Liver (tissue), 9 donors: ENCODE results near the gene FADS2. TPM values are rescaled to one million over a fixed set of nuclear protein-coding genes. Genes with fewer than 3 reads are reported as not detected.

Source experiments
- DNase-seq: peaks from one replicate; pipeline ENCODE4 v3.0.0-alpha.2; 2017; ENCODE audit warnings: low spot score
- H3K27ac ChIP-seq, 2 donors: one replicate each; pipeline ENCODE4 v1.7.0; 2013; ENCODE audit warnings: inconsistent platforms in 2 of 2, low read length in 2 of 2, control low read depth in 1 of 2, low read depth in 1 of 2, mild to moderate bottlenecking in 1 of 2
- H3K27me3 ChIP-seq, 4 donors: one replicate each; pipeline versions ENCODE4 v1.6.1 to v1.7.0; 2013; ENCODE audit warnings: low read length in 3 of 4, inconsistent platforms in 1 of 4, mild to moderate bottlenecking in 1 of 4, moderate library complexity in 1 of 4; ENCODE audit not compliant: control insufficient read depth in 4 of 4, insufficient read depth in 4 of 4
- H3K36me3 ChIP-seq, 4 donors: one replicate each; pipeline versions ENCODE4 v1.6.1 to v1.7.0; 2013; ENCODE audit warnings: low read length in 3 of 4, mild to moderate bottlenecking in 3 of 4, low read depth in 1 of 4, moderate library complexity in 1 of 4; ENCODE audit not compliant: control insufficient read depth in 4 of 4, insufficient read depth in 3 of 4
- H3K4me1 ChIP-seq, 4 donors: one replicate each; pipeline versions ENCODE4 v1.6.1 to v1.7.0; 2013; ENCODE audit warnings: low read length in 3 of 4, mild to moderate bottlenecking in 3 of 4, moderate library complexity in 1 of 4; ENCODE audit not compliant: control insufficient read depth in 4 of 4, insufficient read depth in 4 of 4
- H3K4me3 ChIP-seq, 3 donors: one replicate each; pipeline versions ENCODE4 v1.6.1 to v1.7.0; 2013; ENCODE audit warnings: low read length in 3 of 3, control low read depth in 1 of 3, low read depth in 1 of 3, mild to moderate bottlenecking in 1 of 3
- H3K9ac ChIP-seq, 2 donors: one replicate each; pipeline ENCODE4 v1.7.0; 2013; ENCODE audit warnings: low read length in 2 of 2, mild to moderate bottlenecking in 2 of 2, moderate library complexity in 2 of 2, control low read depth in 1 of 2, low read depth in 1 of 2
- H3K9me3 ChIP-seq, 4 donors: one replicate each; pipeline versions ENCODE4 v1.6.1 to v1.7.0; 2013; ENCODE audit warnings: low read length in 3 of 4; ENCODE audit not compliant: control insufficient read depth in 4 of 4
- ATF3 ChIP-seq: IDR thresholded peaks from 2 replicates; pipeline ENCODE4 v1.6.1; 2016; ENCODE audit warnings: antibody characterized with exemption
- CTCF ChIP-seq: fragments of 150-350 bp; IDR thresholded peaks from 2 replicates; pipeline ENCODE4 v1.5.1; 2017; ENCODE audit warnings: improper control_type of control experiment, low read depth, low read length; ENCODE audit not compliant: missing input control
- EGR1 ChIP-seq, 2 donors: IDR thresholded peaks; 2 replicates each; pipeline ENCODE4 v1.6.1; 2016 to 2018; ENCODE audit warnings: antibody characterized with exemption in 2 of 2, low read depth in 2 of 2
- FOXA1 ChIP-seq: IDR thresholded peaks from 2 replicates; pipeline ENCODE4 v1.6.1; 2016; ENCODE audit warnings: antibody characterized with exemption
- FOXA2 ChIP-seq: IDR thresholded peaks from 2 replicates; pipeline ENCODE4 v1.6.1; 2016; ENCODE audit warnings: antibody characterized with exemption
- GABPA ChIP-seq, 2 donors: IDR thresholded peaks in 1 of 2; conservative IDR thresholded peaks in 1 of 2; 2 replicates each; pipeline ENCODE4 v1.6.1; 2016; ENCODE audit warnings: antibody characterized with exemption in 2 of 2, mild to moderate bottlenecking in 1 of 2, moderate library complexity in 1 of 2
- HNF4A ChIP-seq, 2 donors: conservative IDR thresholded peaks; 2 replicates each; pipeline ENCODE4 v1.6.1; 2016; ENCODE audit warnings: antibody characterized with exemption in 2 of 2, mild to moderate bottlenecking in 2 of 2
- HNF4G ChIP-seq: IDR thresholded peaks from 2 replicates; pipeline ENCODE4 v1.6.1; 2016; ENCODE audit warnings: antibody characterized with exemption
- JUND ChIP-seq, 2 donors: IDR thresholded peaks; 2 replicates each; pipeline ENCODE4 v1.6.1; 2016; ENCODE audit warnings: antibody characterized with exemption in 2 of 2
- MAX ChIP-seq: IDR thresholded peaks from 2 replicates; pipeline ENCODE4 v1.6.1; 2016; ENCODE audit warnings: antibody characterized with exemption
- NR2F2 ChIP-seq: IDR thresholded peaks from 2 replicates; pipeline ENCODE4 v1.6.1; 2016; ENCODE audit warnings: antibody characterized with exemption
- RAD21 ChIP-seq, 2 donors: IDR thresholded peaks; 2 replicates each; pipeline ENCODE4 v1.6.1; 2016; ENCODE audit warnings: antibody characterized with exemption in 2 of 2, mild to moderate bottlenecking in 2 of 2
- REST ChIP-seq: IDR thresholded peaks from 2 replicates; pipeline ENCODE4 v1.6.1; 2016; ENCODE audit warnings: antibody characterized with exemption, mild to moderate bottlenecking
- RXRA ChIP-seq, 2 donors: IDR thresholded peaks; 2 replicates each; pipeline ENCODE4 v1.6.1; 2017 to 2018; ENCODE audit warnings: antibody characterized with exemption in 2 of 2, mild to moderate bottlenecking in 1 of 2
- SP1 ChIP-seq: IDR thresholded peaks from 2 replicates; pipeline ENCODE4 v1.6.1; 2018; ENCODE audit warnings: antibody characterized with exemption, mild to moderate bottlenecking
- TAF1 ChIP-seq: conservative IDR thresholded peaks from 2 replicates; pipeline ENCODE4 v1.6.1; 2016; ENCODE audit warnings: antibody characterized with exemption, mild to moderate bottlenecking
- YY1 ChIP-seq: IDR thresholded peaks from 2 replicates; pipeline ENCODE4 v1.6.1; 2016; ENCODE audit warnings: antibody characterized with exemption, mild to moderate bottlenecking
- ZBTB33 ChIP-seq: IDR thresholded peaks from 2 replicates; pipeline ENCODE4 v1.6.1; 2016; ENCODE audit warnings: antibody characterized with exemption
- WGBS: extraction: QIAGEN DNeasy Blood & Tissue Kit; methylation state at CpG from one replicate; pipeline ENCODE4 v1.1.7; 2013; 5-methylcytosine and 5-hydroxymethylcytosine counted together
- polyA plus RNA-seq, 2 donors: library from polyadenylated mRNA; stranded (reverse) in 1 of 2; unstranded in 1 of 2; fragments of 200-250 nt in 1 of 2; fragments of >200 nt in 1 of 2; fragmentation: Nextera tagmentation in 1 of 2; extraction: Ambion mirVana in 1 of 2; gene quantifications; one replicate each; pipeline versions ENCODE4 v1.2.1 to v1.2.3, GENCODE V29; 2013 to 2015
- total RNA-seq, 2 donors: library from RNA; depleted of rRNA; stranded (reverse); fragments of >200 nt; gene quantifications; one replicate each; pipeline ENCODE4 v1.2.3, GENCODE V29; 2014
- donor health status: healthy.
- donor health status: healthy.
- donor health status: healthy.
- donor health status: healthy.
- donor health status: healthy.

The FADS2 gene
- total and polyA plus RNA-seq, 4 donors: 2.8 to 281 (median 84.9) TPM

- H3K36me3 ChIP-seq: peaks cover 0 to 49% (median 6%) of the 10 kb centered on the region in 4 donors
- no peak for TF ChIP-seq FOXA2
- TF ChIP-seq MAX: no peak
- TF ChIP-seq NR2F2: no peak
- TF ChIP-seq RXRA (IDR thresholded peaks at IDR 0.05): no peak
- TF ChIP-seq EGR1 (IDR thresholded peaks at IDR 0.05; ENCODE audit: low read depth in 2 of 2): no peak
- no peak for TF ChIP-seq ZBTB33
- TF ChIP-seq TAF1: no peak
- no peak for TF ChIP-seq ATF3
- no peak for TF ChIP-seq CTCF
- no peak for TF ChIP-seq REST
- TF ChIP-seq RAD21 (IDR thresholded peaks at IDR 0.05): no peak
- TF ChIP-seq SP1: no peak
- TF ChIP-seq FOXA1: no peak
- no peak for TF ChIP-seq HNF4G
- TF ChIP-seq YY1: no peak
- TF ChIP-seq HNF4A (conservative IDR thresholded peaks at IDR 0.05): no peak
- no peak for TF ChIP-seq JUND (IDR thresholded peaks at IDR 0.05)
- no peak for TF ChIP-seq GABPA (IDR thresholded peaks at IDR 0.05 in 1 of 2, conservative IDR thresholded peaks at IDR 0.05 in 1 of 2)
These were observed 49.0 kb upstream of the FADS2 start for GRCh38 chr11:61778920-61779650.

More at GRCh38 chr11:61778920-61779650, 49.0 kb upstream of the FADS2 start:
- H3K27ac ChIP-seq: no peak overlapping the region
- no peak overlapping the region for H3K4me3 ChIP-seq
- WGBS: 93% methylated on average over 24 of the region's 24 CpGs
- no peak overlapping the region for H3K9ac ChIP-seq
- no peaks in the 10 kb centered on the region for H3K27me3 ChIP-seq
- no peaks in the 10 kb centered on the region for H3K4me1 ChIP-seq
- no peaks in the 10 kb centered on the region for H3K9me3 ChIP-seq
- no peak for DNase-seq
